AG09319 (cell line): Measurements from ENCODE around the gene ACSL1.

Experiments used
- DNase-seq: peaks from one replicate; pipeline ENCODE4 v3.0.0-alpha.2; 2010; ENCODE audit warnings: low read depth; ENCODE audit errors: extremely low read depth
- CTCF ChIP-seq: IDR thresholded peaks from 2 replicates; pipeline ENCODE4 v1.5.1; 2011; ENCODE audit warnings: low read depth, mild to moderate bottlenecking, inconsistent platforms, low read length, moderate library complexity

Gene ACSL1

GRCh38 chr4:184795214-184795844 lies 30.4 kb downstream of the ACSL1 start:
- no peak for TF ChIP-seq CTCF

GRCh38 chr4:184794470-184794869 lies 31.3 kb downstream of the ACSL1 start:
- DNase-seq = no peak

More at GRCh38 chr4:184795214-184795844, 30.4 kb downstream of the ACSL1 start:
- no peak for DNase-seq

GRCh38 chr4:184793735-184794355 lies 31.9 kb downstream of the ACSL1 start:
- no peak for DNase-seq
- TF ChIP-seq CTCF = no peak

More at GRCh38 chr4:184794470-184794869, 31.3 kb downstream of the ACSL1 start:
- TF ChIP-seq CTCF = no peak

- TF ChIP-seq CTCF = no peak
- peak; percentile 34 for DNase-seq
Measured at GRCh38 chr4:184792950-184793555, 32.7 kb downstream of the ACSL1 start.

- TF ChIP-seq CTCF = no peak
- no peak for DNase-seq
Measured at GRCh38 chr4:184792334-184792733, 33.4 kb downstream of the ACSL1 start.

GRCh38 chr4:184790826-184791225 lies 34.9 kb downstream of the ACSL1 start:
- TF ChIP-seq CTCF = no peak
- DNase-seq = no peak
